HG02840 (cell line): ENCODE results near the gene ZNF362.

ENCODE experiments used
- ATAC-seq: cut with Tn5 transposase; IDR thresholded peaks from one replicate; pipeline ENCODE4 v1.9.1; 2021; ENCODE audit warnings: mild to moderate bottlenecking, moderate library complexity, moderate number of reproducible peaks; ENCODE audit not compliant: unreplicated experiment, low FRiP score

The ZNF362 gene

DNA sequence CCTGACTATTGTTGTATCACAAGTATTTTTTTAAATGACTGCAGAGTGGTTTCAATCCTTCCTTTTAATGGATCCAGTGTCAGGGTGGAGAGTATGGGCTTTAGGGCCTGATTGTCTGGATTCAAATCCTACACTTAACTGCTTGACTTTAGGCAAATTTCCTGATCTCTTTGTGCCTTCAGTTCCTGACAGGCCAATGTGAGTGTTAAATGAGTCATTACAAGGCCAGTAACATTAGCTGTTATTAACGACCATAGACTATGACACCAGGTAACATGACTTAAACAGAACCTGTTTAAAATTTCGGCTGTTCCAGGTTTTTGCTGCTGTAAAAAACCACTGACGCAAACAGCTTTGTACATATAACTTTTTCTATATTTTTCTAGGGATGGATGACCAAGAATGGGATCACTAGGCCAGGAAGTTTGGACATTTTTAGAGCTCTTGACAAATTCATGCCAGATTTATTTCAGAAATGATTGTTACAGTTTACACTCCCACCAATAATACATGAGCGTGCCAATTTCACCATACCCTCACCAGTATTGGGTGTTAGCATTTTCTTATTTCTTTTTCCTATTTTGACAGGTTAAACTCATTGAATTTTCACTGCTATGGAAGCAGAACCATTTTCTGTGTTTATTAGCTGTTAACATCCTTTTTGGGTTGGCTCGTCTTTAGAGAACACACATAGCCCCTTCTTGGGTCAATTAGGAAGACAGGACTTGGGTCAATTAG, 11.3 kb downstream of the ZNF362 start:
- no peak for ATAC-seq

DNA sequence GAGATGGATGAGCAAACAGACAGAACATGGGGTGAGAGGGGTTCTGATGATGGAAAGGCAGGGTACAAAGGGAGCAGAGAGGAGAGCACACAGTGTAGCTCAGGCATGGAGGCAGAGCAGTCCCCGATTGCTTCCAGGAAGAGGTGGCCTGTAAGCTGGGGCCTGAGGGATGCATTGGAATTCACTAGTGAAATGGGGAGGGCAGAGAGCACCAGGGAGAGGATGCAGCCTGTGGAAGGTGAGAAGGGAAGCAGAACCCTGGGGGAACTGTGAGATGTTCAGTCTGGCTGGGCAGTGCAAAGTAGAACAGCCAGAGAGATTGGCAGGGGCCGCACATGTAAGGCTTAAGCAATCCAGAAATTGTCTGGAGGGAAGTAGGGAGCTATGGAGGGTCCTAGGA, 12.2 kb downstream of the ZNF362 start:
- no peak for ATAC-seq

GRCh38 chr1:33268927-33269610, 12.8 kb downstream of the ZNF362 start:
- no peak for ATAC-seq

GRCh38 chr1:33269621-33270020, 13.3 kb downstream of the ZNF362 start:
- no peak for ATAC-seq

- no peak for ATAC-seq
These were observed 14.1 kb downstream of the ZNF362 start for GRCh38 chr1:33270379-33270778.

- ATAC-seq = no peak
These were observed 14.6 kb downstream of the ZNF362 start for GRCh38 chr1:33270808-33271465.

DNA sequence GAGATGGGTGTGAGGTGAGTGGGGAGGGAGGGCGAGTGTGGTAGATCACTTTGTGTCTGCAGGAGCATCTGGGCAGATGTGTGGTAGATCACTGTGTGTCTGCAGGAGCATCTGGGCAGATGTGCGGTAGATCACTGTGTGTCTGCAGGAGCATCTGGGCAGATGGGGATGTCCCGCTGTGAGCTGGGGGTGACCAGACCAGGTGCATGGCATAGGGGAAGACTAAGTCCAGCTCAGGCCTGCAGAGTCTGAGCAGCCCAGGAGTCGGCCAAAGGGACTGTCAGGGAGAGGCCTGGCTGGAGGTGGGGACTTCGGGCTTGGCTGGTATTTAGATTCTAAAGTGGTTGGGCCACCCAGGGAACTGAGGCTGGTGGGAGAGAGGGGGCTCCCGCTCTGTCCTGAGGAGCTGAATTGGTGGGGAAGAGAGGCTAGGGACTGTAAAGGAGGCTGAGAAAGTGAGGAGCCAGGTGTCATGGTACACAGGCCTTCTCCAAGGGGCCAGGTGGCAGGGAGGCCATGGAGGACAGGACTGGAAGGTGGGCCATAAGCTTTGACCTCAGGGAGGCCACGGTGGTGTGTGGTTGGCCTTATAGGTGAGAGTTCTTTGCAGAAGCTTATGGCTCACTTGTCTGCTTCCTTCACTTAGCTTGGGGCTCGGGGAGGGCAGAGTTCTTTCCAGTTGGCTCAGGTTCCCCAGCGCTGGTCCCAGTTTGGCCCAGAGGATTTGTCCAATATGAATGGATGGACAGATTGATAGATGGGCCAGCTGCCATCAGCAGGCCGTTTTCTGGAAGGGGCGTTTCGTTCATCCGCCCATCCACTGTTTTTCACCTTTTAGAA, 15.6 kb downstream of the ZNF362 start:
- no peak for ATAC-seq

GRCh38 chr1:33272509-33272908, 16.2 kb downstream of the ZNF362 start:
- ATAC-seq = no peak

DNA sequence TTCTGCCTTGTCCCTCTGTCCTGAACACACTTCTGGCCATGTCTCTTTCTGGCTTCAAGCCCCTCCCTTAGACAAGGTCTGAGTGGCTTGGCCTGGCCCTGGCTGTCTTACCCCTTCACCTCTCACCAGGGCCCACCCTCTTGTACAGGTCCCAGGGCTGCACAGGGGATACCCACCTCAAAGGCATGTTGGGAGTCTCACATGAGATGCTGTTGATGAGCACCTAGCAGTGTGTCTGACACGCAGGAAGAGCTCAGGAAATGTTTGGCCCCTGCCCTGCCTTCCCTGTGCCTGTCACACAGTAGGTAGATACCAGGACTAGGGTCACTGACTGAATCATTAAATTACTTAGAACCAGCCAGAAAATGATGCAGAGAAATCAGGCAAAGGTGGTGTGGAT, 16.6 kb downstream of the ZNF362 start:
- ATAC-seq = no peak

- ATAC-seq = no peak
These were observed 17.1 kb downstream of the ZNF362 start for GRCh38 chr1:33273406-33273805.

DNA sequence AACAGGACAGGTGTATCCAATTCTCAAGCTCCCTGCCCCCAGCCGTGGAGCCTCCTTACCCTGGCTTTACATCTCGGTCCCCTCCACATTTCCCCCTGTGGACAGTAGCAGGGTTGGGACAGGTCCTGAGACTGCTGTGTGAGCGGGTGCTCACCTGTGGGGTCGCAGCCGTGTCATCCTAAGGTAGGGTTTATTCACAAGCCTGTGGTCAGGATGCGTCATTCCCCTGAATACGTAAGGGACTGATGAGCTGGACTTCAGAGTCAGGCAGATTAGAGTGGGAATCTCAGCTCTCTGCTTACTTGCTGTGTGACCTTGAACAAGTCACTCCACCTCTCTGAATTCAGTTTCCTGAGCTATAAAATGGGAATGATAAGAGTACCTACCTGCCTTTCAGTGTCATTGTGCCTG, 17.7 kb downstream of the ZNF362 start:
- no peak for ATAC-seq

DNA sequence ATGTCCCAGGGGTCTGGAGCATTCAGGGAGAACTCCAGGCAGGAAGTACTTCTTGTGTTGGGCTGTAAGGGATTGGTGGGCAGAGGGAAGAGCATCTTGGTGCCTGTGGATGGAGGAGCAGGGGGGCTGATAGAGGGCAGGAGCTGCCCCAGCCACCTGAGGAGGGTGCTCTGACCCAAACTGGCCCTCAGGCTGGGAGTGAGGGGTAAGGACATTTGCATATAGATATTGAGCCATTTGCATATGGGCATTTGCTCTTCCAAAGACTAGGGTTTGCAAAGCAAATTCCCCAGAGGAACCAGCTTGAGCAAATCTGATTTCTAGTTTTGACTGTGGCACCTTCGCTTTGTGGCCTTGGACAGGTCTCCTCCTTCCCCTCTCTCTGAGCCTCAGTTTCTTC, 18.2 kb downstream of the ZNF362 start:
- ATAC-seq = no peak

DNA sequence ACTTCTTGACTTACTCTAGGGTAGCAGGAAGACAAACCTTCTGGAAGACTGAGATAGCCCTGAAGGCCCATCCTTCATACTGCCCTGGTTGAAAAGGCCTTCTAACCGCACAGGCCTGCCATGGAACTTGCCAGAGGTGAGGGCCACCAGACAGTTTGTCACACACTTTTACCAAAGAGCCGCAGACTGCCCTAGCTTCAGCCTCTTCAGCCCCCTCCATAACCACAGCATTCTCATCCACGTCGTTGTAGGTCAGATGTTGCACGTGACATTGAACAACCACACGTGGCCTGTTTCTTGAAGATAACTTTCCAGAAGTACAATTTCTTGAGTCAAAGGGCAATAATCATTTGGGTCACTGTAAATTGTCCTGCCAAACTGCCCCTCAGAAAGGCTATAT, 18.9 kb downstream of the ZNF362 start:
- no peak for ATAC-seq

DNA sequence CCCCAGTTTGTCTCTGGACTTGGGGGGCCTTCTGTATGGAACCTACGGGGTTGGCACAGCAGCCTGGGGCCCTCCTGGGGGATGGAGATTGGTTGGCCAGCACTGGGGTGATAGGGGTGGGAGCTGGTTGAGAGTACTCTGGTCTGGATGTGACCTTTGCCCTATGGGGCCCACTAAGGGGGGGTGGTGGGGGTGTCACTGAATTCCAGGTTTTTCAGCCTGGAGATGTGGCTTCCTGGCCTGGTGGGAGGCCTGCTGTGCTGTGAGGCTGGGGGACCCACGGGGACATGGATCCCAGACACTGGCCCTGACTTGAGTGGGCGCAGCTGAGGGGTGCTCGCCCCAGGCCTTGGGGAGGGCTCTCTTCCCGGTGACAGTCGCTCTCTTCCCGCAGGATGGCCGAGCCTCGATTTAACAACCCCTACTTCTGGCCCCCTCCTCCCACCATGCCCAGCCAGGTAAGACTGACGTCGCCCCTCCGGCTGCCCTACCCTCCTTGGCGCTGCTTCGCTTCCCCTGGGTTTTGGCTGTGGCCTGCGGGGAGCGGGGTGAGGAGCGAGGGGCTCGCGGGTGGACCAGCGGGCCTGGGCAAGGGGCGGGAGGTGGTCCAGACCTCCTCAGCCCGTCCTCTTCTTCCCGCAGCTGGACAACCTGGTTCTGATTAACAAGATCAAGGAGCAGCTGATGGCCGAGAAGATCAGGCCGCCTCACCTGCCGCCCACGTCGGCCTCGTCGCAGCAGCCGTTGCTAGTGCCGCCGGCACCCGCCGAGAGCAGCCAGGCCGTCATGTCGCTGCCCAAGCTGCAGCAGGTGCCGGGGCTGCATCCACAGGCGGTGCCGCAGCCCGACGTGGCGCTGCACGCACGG, 19.6 kb downstream of the ZNF362 start:
- ATAC-seq = no peak

GRCh38 chr1:33276573-33277298, 20.4 kb downstream of the ZNF362 start:
- no peak for ATAC-seq

GRCh38 chr1:33277488-33278084, 21.3 kb downstream of the ZNF362 start:
- no peak for ATAC-seq

GRCh38 chr1:33280091-33280661, 23.9 kb downstream of the ZNF362 start:
- ATAC-seq = no peak

GRCh38 chr1:33281554-33282303, 25.4 kb downstream of the ZNF362 start:
- no peak for ATAC-seq
